Ascending aorta (tissue), 2 donors: Measurements from ENCODE around the gene RGS13. TPM values are rescaled to one million over a fixed set of nuclear protein-coding genes. Genes with fewer than 3 reads are reported as not detected.

Experiments used
- DNase-seq, 2 donors: peaks; one replicate each; pipeline ENCODE4 v3.0.0-alpha.2; 2019; ENCODE audit warnings: low spot score in 2 of 2
- H3K27ac ChIP-seq, 2 donors: fragments of 200-600 bp; sonication (generic); one replicate each; pipeline ENCODE4 v1.5.1; 2016 to 2017; ENCODE audit warnings: mild to moderate bottlenecking in 1 of 2
- H3K27me3 ChIP-seq: fragments of 200-600 bp; sonication (generic); one replicate; pipeline ENCODE4 v1.5.1; 2017
- H3K36me3 ChIP-seq, 2 donors: fragments of 200-600 bp; sonication (generic); one replicate each; pipeline ENCODE4 v1.5.1; 2016
- H3K4me1 ChIP-seq, 2 donors: fragments of 200-600 bp; sonication (generic); one replicate each; pipeline ENCODE4 v1.5.1; 2016 to 2017; ENCODE audit warnings: mild to moderate bottlenecking in 1 of 2
- H3K4me3 ChIP-seq, 2 donors: fragments of 200-600 bp; sonication (generic); one replicate each; pipeline ENCODE4 v1.5.1; 2016 to 2017; ENCODE audit warnings: mild to moderate bottlenecking in 1 of 2
- H3K9me3 ChIP-seq, 2 donors: fragments of 200-600 bp; sonication (generic); one replicate each; pipeline ENCODE4 v1.5.1; 2016
- CTCF ChIP-seq, 3 experiments: fragments of 200-600 bp in 2 of 3; fragments of 450-650 bp in 1 of 3; sonication (generic) in 2 of 3; IDR thresholded peaks; one replicate each; pipeline ENCODE4 v1.5.1; 2016 to 2019; ENCODE audit warnings: antibody characterized with exemption in 3 of 3, mild to moderate bottlenecking in 1 of 3, moderate library complexity in 1 of 3
- intact Hi-C: fragments of 100-400 bp; cut with DNase I; formaldehyde crosslinking; loops from one replicate; pipeline ENCODE4 v1.15.1; 2023
- total RNA-seq: library from RNA; depleted of rRNA; stranded (reverse); fragments of >200 nt; gene quantifications from one replicate; pipeline ENCODE4 v1.1.0, GENCODE V29; 2016

RGS13 gene
- total RNA-seq, 1 donor from 2014 or later, result not detected

- Histone ChIP-seq H3K36me3 (no peaks in the 10 kb centered on the region), H3K27me3 (no peaks in the 10 kb centered on the region), H3K9me3 (no peaks in the 10 kb centered on the region), H3K4me1 (no peaks in the 10 kb centered on the region), H3K4me3 (no peak overlapping the region), H3K27ac (no peak overlapping the region)
- intact Hi-C loops, result no loop called here
- no peak for TF ChIP-seq CTCF (IDR thresholded peaks at IDR 0.05)
- DNase-seq, result no peak
Measured at GRCh38 chr1:192689459-192689858, 53.5 kb downstream of the RGS13 start.

GRCh38 chr1:192691041-192691440 lies 55.1 kb downstream of the RGS13 start:
- Histone ChIP-seq H3K4me3 (no peak overlapping the region), H3K27me3 (no peaks in the 10 kb centered on the region), H3K4me1 (no peaks in the 10 kb centered on the region), H3K27ac (no peak overlapping the region), H3K9me3 (no peaks in the 10 kb centered on the region), H3K36me3 (no peaks in the 10 kb centered on the region)
- no peak for DNase-seq
- no peak for TF ChIP-seq CTCF (IDR thresholded peaks at IDR 0.05)
- intact Hi-C loops, result no loop called here

- intact Hi-C loops, result no loop called here
- Histone ChIP-seq H3K4me3 (no peak overlapping the region), H3K4me1 (no peaks in the 10 kb centered on the region), H3K36me3 (no peaks in the 10 kb centered on the region), H3K9me3 (no peaks in the 10 kb centered on the region), H3K27ac (no peak overlapping the region), H3K27me3 (no peaks in the 10 kb centered on the region)
- DNase-seq, result no peak
- no peak for TF ChIP-seq CTCF (IDR thresholded peaks at IDR 0.05)
Measured at GRCh38 chr1:192696082-192696481, 60.1 kb downstream of the RGS13 start.

- DNase-seq, result no peak
- H3K27ac ChIP-seq, result no peak overlapping the region
- no peaks in the 10 kb centered on the region for H3K27me3 ChIP-seq
- intact Hi-C loops, result no loop called here
- no peaks in the 10 kb centered on the region for H3K4me1 ChIP-seq
- H3K4me3 ChIP-seq, result no peak overlapping the region
- H3K9me3 ChIP-seq, result no peaks in the 10 kb centered on the region
- H3K36me3 ChIP-seq, result no peaks in the 10 kb centered on the region
- no peak for TF ChIP-seq CTCF (IDR thresholded peaks at IDR 0.05)
Measured at GRCh38 chr1:192697771-192698170, 61.8 kb downstream of the RGS13 start.

GRCh38 chr1:192698731-192699130 lies 62.8 kb downstream of the RGS13 start:
- no peak for TF ChIP-seq CTCF (IDR thresholded peaks at IDR 0.05)
- H3K27me3 ChIP-seq, result no peaks in the 10 kb centered on the region
- DNase-seq, result no peak
- no peaks in the 10 kb centered on the region for H3K4me1 ChIP-seq
- H3K4me3 ChIP-seq, result no peak overlapping the region
- intact Hi-C loops, result no loop called here
- H3K27ac ChIP-seq, result no peak overlapping the region
- H3K9me3 ChIP-seq, result no peaks in the 10 kb centered on the region
- no peaks in the 10 kb centered on the region for H3K36me3 ChIP-seq

GRCh38 chr1:192700834-192701271 lies 64.9 kb downstream of the RGS13 start:
- no peak for TF ChIP-seq CTCF (IDR thresholded peaks at IDR 0.05)
- Histone ChIP-seq H3K9me3 (no peaks in the 10 kb centered on the region), H3K4me1 (no peaks in the 10 kb centered on the region), H3K27ac (no peak overlapping the region), H3K27me3 (no peaks in the 10 kb centered on the region), H3K4me3 (no peak overlapping the region), H3K36me3 (no peaks in the 10 kb centered on the region)
- intact Hi-C loops, result no loop called here
- DNase-seq, result no peak
